HG02623 (cell line): Measurements from ENCODE around the gene CCPG1.

Experiments used
- ATAC-seq: cut with Tn5 transposase; IDR thresholded peaks from one replicate; pipeline ENCODE4 v1.9.1; 2021; ENCODE audit warnings: moderate library complexity; ENCODE audit not compliant: unreplicated experiment

CCPG1 gene

DNA sequence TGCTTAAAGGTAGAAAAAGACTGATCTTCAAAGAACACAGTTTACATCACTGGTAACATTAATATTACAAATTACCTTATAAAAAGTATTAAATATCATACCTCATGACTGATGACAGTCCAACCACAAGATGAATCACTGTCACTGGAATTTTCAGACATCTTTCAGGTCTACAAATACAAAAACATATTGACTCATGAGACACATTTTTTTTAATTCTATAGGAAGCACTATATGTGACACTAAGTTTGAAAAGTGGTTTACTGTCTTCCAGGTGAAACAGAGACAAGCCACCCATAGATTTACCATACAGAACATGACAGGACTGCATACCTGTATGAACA, 18.9 kb downstream of the CCPG1 start:
- ATAC-seq = no peak

DNA sequence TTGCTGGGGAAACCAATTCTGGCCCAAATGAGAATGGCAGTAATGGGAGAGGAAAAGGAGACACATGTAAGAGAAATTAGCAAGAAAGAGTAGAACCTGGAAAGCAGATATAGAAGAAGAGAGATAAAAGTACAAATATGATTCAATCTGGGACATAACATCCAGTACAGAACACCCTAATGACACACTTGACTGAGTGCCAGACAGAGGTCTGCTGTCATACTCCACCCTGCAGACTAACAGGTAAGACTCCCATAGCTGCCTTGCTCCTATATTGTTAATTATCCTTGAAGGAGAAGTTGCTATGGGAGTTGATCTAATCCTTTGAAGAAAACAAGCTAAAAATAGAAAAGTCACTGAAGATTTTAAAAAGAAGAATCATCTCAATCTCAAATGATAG, 21.1 kb downstream of the CCPG1 start:
- ATAC-seq = no peak

DNA sequence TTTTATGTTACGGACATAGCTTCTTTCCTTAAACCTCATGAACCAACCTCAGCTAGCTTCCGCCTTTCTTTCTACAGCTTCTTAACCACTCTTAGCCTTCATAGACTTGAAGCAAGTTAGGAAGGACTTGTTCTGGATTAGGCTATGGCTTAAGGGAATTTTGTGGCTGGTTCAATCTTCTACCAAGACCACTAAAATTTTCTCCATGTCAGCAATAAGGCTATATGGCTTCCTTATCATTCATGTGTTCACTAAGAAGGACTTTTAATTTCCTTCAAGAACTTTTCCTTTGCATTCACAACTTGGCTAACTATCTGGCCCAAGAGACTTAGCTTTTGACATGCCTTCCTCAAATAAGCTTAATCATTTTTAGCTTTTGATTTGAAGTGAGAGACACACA, 24.5 kb downstream of the CCPG1 start:
- ATAC-seq = no peak

DNA sequence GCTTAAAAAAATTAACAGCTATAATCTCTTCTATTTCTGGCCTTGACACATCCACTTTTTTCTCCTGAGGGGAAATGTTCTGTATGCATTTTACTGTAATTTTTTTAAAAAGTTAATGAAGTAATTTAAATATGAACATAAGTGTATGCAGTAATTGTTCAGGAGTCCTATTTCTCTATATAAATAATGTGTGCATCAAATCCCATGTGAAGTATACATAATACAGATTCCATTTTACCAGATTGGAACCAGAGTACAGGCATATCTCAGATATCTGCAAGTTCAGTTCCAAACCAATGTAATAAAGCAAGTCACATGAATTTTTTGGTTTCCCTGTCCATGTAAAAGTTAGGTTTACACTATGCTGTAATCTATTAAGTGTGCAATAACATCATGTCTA, 26.6 kb downstream of the CCPG1 start:
- no peak for ATAC-seq

DNA sequence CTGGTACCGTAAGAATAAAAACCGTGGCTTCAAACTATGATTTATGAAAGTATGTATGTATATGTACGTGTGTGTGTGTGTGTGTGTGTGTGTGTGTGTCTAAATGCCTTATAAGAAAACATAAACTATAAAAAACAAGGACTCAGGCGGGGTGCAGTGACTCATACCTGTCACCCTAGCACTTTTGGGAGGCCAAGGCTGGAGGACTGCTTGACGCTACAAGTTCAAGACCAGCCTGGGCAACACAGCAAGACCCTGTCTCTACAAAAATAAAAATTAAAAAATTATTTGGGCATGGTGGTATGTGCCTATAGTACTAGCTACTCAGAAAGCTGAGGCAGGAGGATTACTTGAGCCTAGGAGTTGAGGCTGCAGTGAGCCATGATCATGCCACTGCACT, 29.1 kb downstream of the CCPG1 start:
- no peak for ATAC-seq

DNA sequence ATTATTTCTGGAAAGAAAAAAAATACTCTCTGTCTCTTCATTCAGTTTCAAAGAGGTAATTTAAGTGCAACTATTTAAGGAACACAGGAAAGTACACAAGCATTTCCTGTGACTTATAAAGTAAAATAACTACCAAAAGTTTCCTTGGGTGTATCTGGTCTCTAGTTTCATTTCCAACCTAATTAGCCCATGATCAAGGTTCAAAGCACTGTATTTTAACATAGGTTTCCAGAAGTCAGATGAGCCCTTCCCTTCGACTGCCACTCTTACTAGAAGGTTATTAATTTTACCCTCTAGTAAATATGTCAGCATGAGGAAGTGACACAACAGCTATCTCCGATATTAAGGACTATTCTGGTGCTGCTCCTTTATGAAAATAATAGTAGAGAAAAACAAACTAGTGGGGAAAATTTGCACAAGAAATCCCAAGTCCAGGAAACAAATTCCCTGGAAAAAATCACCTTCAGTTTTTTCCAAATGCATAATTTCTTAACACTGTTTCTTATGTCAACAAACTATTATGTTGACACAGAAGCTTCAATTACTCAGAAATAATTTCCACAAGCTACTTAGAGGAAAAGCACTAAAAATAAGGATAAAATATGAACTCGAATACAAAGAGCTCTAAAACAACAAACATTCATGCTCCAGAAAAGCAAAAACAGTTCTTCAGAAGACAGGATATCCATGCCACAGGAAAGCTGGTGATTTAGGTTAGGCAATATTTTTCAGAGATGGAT, 35.3 kb downstream of the CCPG1 start:
- ATAC-seq = peak; percentile 45

DNA sequence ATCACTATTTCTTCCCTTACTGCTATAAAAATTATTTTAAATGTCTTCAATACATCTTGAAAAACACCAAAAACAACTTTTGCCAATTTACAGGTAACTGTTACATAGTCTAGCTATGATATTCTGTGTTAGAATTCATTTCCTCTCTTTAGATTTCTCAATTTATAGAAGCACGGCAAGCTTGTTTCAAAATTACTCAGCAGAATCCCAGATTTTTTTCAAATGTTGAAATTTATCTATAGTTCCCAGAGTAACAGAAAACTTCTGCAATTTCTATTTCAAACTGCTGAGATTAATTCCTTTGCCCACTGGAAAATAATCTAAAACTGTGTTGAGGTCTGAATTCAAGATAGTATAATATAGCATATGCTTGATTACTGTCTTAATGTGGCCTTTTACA, 41.2 kb downstream of the CCPG1 start:
- ATAC-seq = no peak

DNA sequence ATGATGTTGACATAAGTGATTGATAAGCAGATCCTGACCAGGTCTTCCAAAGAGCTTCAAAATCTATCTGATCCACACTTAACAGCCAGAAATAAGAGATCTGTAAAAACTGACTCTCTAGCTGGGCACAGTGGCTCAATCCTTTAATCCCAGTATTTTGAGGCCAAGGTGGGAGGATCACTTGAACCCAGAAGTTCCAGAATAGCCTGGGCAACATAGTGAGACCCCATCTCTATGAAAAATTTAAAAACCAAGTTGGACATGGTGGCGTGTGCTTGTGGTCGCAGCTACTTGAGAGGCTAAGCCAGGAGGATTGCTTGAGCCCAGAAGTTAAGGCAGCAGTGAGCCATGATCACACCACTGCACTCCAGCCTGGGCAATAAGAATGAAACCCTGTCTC, 45.5 kb downstream of the CCPG1 start:
- no peak for ATAC-seq

DNA sequence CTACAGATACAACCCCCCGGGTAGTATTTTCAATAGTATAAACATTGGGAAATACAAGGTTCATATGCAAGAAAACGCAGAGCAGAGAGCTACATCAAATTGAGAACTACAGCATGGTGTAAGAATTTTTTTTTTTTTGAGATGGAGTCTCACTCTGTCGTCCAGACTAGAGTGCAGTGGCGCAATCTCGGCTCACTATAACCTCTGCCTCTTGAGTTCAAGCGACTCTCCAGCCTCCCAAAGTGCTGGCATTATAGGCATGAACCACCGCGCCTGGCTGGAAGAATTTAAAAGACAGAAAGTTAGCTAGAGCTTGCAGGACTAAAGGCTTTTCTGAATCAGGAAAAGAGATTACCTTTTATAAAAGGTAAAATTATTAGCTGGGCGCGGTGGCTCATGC, 47.1 kb downstream of the CCPG1 start:
- ATAC-seq = no peak

DNA sequence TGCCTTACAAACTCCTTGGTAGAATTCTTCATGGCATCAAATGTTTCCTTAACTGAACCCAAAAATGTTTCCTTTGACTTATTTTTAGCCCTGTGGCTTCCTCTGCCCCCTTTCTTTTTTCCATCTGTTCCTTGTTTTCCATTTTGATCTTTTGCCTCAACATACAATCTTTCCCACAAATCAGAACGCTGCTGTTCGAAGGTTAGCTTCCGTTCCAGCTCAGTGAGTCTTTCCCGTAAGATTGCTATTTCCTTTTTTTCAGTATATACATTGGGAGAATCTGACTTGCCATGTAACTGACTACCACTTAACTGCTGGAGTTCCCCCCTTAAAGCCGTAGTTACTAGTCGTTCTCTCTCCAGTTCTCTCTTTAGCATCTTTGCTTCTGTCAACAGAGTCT, 47.9 kb downstream of the CCPG1 start:
- ATAC-seq = no peak

DNA sequence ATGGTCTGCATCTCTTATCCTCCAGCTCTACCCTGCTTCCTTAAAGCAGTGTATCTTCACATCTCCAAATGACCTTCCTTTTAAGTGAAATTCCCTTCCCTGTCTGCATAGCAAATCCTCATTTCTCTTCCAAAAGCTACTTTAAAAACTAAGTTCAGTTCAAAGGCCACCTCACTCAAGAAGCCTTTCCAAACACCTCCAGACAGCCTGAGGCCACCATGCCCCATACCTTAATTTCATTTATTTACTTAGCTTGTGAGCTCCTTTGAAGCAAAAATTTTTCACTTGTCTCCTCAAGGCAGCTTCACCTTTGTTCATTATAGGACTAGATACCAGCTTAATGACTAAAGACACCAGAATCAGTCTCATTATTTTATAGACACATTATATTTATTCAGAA, 49.7 kb downstream of the CCPG1 start:
- ATAC-seq = no peak

DNA sequence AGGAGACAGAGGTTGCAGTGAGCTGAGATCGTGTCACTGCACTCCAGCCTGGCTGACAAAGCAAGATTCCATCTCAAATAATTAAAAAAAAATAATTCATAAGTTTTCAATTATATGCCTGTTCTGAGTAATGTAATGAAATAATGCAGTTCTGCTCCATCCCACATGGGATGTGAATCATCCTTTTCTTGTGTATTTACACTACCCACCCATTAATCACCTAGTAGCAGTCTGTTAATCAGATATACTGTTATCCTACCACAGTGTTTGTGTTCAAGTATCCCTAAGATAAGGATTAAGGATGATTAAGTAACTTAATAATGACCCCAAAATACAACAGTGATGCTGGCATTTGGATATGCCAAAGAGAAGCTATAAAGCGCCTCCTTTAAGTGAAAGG, 50.4 kb downstream of the CCPG1 start:
- no peak for ATAC-seq

DNA sequence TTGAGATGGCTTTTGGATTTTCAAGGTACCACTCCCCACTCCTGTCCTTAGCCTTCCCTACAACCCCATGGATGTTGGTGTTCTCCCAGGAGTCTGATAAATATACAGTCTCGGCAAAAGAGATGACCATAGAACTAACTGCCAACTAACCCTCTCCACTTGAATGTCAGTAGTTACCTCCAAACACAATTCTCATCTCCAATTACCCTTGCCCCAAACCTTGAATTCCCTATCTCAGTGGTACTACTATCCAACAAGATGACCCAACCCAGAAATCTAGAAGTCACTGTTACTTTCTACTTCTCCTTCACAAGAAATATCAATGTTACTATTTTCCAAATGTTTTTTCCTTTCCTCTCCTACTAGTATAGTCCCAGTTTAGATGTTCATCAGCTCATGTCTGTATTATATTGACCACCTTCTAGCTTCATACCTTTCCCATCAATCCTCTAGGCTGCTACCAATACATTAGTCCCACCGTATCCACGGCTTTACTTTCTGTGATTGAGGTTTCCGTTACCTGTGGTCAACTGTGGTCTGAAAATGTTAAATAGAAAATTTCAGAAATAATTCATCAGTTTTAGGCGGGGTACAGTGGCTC, 51.1 kb downstream of the CCPG1 start:
- ATAC-seq = no peak

DNA sequence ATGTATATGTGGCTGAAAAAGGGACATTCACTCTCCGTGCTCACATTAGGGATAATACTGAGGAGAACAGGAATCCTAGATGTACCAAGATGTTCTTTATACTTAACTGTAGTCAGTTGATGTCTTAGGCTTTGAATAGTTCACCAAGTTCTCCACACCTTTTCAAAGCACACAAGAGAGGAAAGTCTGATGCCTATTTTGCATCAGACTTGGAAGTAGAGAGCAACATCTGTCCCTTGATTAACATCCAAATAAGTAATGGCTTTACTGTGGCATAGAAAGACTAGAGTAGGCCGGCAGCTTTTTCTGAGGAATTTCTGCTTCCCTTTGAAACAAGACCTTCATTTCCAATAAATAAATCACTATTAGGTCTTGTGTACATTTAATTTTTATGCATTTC, 55.1 kb downstream of the CCPG1 start:
- no peak for ATAC-seq

DNA sequence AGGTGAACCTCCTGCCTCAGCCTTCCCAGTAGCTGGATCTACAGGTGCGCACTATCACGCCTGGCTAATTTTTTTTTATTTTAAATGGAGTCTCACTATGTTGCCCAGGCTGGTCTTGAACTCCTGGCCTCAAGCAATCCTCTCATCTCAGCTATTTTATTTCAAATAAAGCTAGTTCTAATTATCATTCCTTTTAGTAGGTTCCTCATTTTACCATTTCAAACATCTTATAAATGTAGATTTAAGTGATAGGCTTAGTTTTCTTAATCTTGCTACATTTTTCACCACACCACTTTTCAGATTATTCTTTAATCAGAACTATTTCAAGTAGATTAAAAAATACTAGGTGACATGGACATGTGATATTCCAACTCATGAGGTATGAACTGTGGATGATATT, 58.9 kb downstream of the CCPG1 start:
- no peak for ATAC-seq

DNA sequence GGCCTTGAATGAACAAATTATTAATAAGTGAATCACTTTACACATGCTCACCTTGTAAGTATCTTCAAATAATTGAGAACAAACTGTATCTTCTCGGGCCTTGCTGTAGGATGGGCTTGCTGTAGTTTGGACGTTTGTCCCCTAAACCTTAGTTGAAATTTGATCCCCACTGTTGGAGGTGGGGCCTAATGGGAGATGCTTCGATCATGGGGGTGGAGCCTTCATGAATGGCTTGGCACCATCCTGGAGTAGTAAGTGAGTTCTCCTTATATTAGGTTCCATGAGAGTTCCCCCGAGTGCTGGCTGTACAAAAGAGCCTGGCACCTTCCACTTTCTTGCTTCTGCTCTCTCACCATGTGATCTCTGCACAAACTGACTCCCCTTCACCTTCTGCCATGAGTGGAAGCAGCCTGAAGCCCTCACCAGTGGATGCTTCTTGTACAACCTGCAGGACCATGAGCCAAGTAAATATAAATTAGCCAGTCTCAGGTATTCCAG, 59.8 kb downstream of the CCPG1 start:
- no peak for ATAC-seq

DNA sequence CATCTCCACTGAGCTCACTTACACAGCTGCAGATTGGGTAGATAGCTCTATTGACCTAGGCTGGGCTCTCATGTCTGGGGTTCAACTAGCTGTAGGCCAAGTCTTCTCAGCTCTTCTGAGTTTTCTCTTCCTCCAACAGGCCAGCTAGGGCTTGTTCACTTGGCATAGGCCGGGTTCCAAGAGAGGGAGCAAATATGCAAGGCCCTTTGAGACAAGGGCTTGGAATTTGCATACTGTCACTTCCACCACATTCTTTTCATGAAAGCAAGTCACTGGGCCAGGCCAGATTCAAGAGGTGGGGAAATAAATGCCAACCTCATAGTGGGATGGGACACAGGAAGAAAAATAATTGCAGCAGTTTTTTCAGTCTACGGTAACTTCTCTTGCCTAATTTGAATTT, 64.0 kb downstream of the CCPG1 start:
- no peak for ATAC-seq

DNA sequence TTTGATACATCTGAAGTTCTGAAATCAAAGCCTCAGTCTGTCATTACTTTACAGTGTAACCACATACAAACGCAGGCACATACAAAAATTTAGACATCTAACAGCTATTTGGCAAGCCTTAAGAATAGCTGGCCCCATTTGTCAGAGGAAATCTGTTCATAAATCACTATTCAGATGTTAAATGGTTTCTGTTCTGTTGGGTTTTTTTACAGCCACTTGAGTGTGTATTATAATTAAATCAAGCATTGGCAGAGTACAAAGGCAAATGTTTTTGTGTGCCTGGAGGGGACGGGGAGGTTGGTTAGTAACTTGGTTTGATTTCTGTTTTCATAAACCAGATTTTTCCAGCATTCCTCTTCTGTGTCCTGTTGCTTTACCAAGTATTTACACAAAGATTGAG, 65.0 kb downstream of the CCPG1 start:
- ATAC-seq = no peak

DNA sequence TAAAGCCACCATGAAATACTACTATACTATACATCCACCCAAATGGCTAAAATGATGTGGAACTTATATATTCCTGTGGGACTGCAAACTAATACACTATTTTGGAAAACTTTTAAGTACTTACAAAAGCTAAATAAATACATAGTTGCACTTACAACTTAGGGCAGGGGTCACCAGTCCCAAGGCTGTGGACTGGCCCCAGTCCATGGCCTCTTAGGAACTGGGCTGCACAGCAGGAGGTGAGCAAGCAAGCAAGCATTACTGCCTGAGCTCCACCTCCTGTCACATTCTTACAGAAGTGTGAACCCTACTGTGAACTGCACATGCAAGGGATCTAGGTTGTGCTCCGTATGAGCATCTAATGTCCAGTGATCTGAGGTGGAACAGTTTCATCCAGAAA, 71.0 kb downstream of the CCPG1 start:
- no peak for ATAC-seq

DNA sequence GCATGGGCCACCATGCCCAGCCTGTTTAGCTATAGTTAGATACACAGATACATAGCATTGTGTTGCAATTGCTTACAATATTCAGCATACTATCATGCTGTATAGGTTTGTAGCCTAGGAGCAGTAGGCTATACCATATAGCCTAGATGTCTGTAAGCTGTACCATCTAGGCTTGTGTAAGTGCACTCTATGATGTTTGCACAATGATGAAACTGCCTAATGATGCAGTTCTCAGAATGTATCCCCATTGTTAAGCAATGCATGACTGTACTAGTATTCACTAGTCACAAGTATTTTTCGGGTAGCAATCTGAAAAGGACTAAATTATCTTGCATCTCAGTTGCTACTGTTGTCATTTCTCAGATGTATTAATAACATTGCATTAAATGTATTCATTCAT, 73.2 kb downstream of the CCPG1 start:
- ATAC-seq = no peak

DNA sequence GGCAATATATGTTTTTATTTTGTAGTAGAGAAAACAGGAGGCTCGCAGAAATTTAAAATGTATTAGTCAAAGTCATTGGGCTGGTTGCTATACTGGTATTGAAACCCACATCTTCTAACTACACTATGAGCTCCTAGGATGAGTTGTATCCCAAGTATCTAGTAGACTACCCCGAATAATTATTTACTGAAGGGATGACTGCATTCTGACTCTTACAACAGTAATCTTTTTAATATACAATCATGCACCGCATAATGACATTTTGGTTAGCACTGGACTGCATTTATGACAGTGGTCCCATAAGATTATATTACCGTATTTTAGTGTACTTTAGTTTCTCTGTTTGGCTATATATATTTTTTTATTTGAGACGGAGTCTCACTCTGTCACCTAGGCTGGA, 73.8 kb downstream of the CCPG1 start:
- no peak for ATAC-seq

DNA sequence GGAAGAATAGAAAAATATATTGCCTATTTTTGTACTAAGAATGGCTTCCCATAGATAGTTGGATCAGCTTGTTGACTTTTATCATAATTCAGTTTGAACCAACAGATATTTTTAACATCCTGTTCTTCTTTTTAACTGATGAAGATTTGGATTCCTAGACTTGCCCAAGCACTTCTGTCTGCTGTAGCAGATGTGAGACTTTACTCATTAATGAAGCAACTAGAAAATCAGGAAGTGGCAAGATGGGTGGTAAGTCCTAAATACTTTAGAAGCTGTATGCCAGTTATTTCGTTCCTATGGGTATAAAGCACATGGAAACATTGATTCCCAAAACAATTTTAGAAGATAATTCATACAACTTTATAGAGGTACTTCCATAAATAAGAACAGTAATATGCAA, 80.8 kb downstream of the CCPG1 start:
- no peak for ATAC-seq

DNA sequence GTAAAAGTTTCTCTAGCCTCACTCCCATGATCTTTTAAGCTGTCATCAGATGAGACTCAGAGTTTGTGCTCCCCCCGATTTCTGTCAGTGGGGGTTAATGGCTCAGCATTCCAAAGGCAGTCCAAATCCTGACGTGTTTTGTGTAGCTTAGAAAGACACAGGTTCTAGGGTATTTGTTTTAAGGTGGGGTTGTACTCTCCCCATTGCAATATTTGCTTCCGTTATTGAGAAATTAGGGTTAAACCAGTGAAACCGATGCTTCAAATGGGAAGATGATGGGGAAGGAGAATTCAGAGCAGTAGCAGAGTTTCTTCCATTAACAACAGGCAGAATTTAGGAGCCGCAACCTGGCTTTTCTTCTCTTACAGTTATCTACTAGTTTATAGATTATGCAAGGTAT, 85.7 kb downstream of the CCPG1 start:
- no peak for ATAC-seq
